AG09309 (cell line): ENCODE data around the gene ATP2C2.

Source experiments
- DNase-seq: peaks from one replicate; pipeline ENCODE4 v3.0.0-alpha.2; 2010; ENCODE audit warnings: low read depth
- H3K4me3 ChIP-seq: 2 replicates; pipeline ENCODE4 v1.5.1; 2011; ENCODE audit warnings: mild to moderate bottlenecking, low read depth, low read length, moderate library complexity; ENCODE audit not compliant: control insufficient read depth
- CTCF ChIP-seq: IDR thresholded peaks from 2 replicates; pipeline ENCODE4 v1.5.1; 2011; ENCODE audit warnings: mild to moderate bottlenecking, low read depth, low read length, inconsistent platforms; ENCODE audit not compliant: insufficient read depth, control insufficient read depth; ENCODE audit errors: missing control alignments

The ATP2C2 gene

DNA sequence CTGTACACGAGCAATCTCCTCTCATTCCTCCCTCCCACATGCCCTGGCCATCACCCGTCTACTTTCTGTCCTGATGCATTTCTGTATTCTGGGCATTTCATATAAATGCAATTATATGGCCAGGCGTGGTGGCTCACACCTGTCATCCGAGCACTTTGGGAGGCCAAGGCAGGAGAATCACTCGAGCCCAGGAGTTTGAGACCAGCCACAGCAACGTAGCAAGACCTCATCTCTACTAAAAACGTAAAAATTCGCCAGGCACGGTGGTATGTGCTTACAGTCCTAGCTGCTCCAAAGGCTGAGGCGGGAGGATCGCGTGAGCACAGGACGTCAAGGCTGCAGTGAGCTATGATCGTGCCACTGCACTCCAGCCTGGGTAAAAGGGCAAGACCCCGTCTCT lies 131.3 kb downstream of the ATP2C2 start:
- H3K4me3 ChIP-seq: no peak overlapping the region
- DNase-seq: no peak
- TF ChIP-seq CTCF: no peak

DNA sequence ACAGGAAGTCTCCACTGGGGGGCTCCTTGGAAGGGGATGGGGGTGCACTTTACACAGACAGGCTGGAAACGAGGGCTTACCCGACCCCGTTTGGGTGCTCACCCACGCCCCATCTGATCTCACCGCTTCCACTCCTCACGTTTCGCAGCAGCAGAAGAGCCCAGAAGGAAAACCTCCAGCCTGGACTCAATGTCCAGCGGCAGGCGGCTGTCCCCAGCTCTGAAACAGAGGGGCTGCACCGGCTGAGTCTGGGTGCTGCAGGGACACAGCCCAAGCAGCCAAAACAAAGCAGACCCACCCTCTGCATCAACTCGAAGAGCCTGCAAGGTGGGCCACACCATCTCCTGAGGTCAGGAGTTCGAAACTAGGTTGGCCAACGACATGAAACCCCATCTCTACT lies 132.2 kb downstream of the ATP2C2 start:
- DNase-seq: no peak
- no peak overlapping the region for H3K4me3 ChIP-seq
- no peak for TF ChIP-seq CTCF

- no peak for TF ChIP-seq CTCF
- DNase-seq: no peak
- H3K4me3 ChIP-seq: no peak overlapping the region
Observed at GRCh38 chr16:84501077-84501735, 132.9 kb downstream of the ATP2C2 start.

DNA sequence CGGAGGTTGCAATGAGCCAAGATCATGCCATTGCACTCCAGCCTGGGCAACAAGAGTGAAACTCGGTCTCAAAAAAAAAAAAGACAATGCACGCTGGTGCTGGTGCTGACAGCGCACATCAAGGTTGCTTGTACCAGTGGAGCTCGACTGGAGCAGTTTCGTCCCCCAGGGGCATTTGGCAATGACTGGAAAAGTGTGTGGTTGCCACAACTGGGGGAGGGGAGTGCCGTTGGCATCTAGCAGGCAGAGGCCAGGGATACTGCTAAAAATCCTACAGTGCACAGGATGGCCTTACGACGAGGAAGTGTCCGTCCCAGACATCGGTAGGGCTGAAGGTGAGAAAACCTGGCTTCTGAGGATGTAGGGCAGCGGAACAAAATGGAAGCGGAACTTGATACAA lies 133.7 kb downstream of the ATP2C2 start:
- no peak for TF ChIP-seq CTCF
- H3K4me3 ChIP-seq: no peak overlapping the region
- DNase-seq: no peak

- no peak for TF ChIP-seq CTCF
- no peak overlapping the region for H3K4me3 ChIP-seq
- no peak for DNase-seq
Observed at GRCh38 chr16:84502581-84502980, 134.2 kb downstream of the ATP2C2 start.

- peak overlapping the region; percentile 80 for H3K4me3 ChIP-seq
- no peak for TF ChIP-seq CTCF
- no peak for DNase-seq
Observed at GRCh38 chr16:84503751-84504395, 135.5 kb downstream of the ATP2C2 start.
